ENCODE data around the gene INSL4. TPM values are rescaled to one million over a fixed set of nuclear protein-coding genes. Genes with fewer than 3 reads are reported as not detected.

The INSL4 gene
- total and polyA plus RNA-seq, 2 of the 8 experiments (the other 6 are each of a cell fraction or from before 2014, with no cell fraction given), result not detected

DNA sequence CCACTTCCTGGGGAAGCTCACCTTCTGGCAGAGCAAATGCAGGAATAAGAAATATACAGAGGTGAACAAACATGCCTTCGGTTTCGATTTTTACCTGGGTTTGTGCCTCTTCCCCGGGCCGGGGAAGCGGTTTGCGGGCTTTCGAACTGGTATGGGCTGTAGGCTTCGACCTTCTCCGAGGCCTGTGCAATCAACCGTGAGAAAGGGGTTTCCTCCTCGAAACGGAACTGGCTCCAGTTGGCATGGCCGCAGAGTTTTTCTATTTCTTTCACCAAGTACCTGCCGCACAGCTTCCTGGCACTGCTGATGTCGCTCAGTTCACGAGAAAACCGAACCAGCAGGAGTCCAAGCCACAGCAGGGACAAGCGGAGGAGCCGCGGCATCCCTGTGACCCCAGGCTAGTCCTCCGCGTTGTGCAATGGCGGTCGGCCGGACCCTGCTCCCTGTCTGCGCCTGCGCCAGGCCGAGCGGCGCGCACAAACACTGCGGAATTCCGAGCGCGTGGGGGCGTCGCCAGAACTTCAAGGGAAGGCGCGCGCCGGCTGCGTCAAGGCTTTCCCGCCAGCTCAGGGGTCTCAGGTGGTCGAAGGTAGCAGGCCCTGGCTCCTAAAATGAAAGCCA, 45.9 kb upstream of the INSL4 start, which contains the start of gene INSL6 (continued):
- no peak for TF ChIP-seq CHD7 (IDR thresholded peaks at IDR 0.05; ENCODE audit: insufficient replicate concordance, low read length)
